Measurements from ENCODE around the gene C4B.
"Not testable (repeated sequence)": the region's sequence is repeated elsewhere in the genome, so short reads cannot be mapped to it uniquely, and the experiment has no call there.

C4B gene

DNA sequence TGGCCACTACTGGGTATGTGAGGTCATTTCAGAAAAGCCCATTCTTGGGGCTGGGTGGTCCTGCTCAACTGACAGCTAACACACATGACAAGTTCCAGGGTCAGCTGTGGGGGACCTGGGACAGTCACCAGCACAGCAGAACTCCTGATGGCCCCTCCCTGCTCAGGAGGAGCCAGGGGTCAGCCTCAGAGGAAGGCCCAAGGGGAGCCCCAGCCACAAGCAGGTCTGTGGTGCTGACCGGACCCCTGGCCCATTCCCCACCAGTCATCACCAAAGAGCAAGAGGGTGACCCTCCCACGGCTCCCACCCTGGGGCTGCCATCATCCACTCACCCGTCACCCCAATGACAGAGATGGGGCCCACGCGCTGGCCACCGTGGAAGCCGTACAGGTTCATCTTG, 41.7 kb downstream of the C4B start:
- DNase-seq = no peak

DNA sequence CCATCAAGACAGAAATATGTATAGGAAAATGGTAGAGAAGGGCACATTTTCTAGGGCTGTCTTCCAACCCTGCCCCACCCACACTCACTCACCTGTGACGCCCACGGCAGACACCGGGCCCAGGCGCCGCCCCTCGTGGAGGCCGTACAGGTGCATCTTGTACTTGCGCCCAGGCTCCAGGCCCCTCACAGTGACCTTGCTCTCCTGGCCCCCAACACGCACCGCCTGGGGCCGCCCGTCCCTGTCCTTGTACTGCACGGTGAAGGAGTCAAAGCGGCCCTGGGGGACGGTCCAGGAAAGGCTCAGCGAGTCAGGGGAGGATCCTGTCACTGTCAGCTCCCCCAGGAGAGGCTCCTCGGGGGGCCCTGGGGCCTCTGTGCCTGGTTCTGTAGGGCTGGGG, 43.4 kb downstream of the C4B start:
- no peak for DNase-seq

DNA sequence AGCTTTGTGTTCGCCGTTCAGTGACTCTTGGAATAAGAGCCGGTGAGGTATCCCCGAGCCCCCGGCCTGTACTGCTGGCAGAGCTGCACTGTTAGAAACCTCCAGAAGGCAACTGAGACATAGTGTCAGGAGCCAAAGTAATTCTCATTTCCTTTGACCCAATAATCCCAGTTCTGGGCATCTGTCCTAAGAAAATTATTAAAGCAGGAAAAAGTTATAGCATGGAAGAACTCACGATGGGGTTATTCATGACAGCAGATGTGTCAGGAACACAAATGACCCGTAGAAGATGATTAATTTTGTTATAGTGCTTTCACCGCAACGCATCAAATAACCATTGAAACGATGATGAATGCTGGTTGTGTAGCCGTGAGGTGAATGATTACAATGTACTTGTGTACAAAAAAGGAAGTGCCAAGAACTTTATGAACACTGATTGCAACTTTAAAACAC, 43.9 kb downstream of the C4B start:
- no peak for DNase-seq

DNA sequence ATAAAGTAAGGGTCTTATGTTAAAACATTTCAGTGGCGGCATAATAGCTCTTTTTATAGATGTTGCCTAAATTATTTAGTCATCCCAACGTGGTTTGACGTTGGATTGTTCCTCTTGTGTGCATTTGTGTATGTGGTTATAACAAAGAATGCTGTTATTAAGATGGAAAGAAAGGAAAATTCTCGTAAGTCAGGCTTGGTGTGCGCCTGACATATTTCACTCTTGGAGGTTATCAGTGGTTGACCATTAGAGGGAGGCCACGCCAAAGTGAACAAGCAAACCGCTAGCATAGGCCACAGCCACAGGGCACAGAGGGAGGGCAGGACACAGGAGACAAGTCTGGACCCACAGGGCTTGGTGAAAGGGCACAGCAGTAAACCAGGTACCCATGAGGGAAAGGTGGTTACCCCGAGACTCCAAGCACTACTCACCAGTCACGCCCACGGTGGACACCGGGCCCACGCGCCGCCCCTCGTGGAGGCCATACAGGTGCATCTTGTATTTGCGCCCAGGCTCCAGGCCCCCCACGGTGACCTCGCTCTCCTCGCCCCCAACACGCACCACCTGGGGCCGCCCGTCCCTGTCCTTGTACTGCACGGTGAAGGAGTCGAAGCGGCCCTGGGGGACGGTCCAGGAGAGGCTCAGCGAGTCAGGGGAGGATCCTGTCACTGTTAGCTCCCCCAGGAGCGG, 46.5 kb downstream of the C4B start:
- no peak for DNase-seq

DNA sequence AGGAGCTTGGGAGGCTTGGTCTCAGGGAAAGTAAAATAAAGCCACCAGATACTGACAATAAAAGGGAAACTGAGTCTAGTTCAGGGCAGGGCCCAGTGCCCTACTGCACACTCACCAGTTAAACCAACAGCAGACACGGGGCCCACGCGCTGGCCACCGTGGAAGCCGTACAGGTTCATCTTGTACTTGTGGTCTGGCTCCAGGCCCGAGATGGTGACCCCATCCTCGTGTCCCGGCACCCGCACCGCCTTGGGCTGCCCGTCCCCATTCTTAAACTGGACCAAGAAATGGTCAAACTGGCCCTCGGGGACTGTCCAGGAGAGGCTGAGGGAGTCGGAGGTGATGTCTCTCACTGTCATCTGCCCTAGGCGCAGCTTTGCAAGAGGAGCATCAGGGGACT, 50.1 kb downstream of the C4B start:
- DNase-seq = no peak

DNA sequence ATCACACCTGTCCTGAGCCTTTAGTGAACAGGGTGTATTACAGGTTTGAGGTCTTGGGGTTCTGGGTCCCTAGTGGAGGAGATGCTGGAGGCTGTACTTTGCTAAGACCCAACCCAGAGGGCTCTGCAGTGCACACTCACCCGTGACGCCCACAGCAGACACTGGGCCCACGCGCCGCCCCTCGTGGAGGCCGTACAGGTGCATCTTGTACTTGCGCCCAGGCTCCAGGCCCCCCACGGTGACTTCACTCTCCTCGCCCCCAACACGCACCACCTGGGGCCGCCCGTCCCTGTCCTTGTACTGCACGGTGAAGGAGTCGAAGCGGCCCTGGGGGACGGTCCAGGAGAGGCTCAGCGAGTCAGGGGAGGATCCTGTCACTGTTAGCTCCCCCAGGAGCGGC, 52.9 kb downstream of the C4B start:
- not testable (repeated sequence) for DNase-seq

DNA sequence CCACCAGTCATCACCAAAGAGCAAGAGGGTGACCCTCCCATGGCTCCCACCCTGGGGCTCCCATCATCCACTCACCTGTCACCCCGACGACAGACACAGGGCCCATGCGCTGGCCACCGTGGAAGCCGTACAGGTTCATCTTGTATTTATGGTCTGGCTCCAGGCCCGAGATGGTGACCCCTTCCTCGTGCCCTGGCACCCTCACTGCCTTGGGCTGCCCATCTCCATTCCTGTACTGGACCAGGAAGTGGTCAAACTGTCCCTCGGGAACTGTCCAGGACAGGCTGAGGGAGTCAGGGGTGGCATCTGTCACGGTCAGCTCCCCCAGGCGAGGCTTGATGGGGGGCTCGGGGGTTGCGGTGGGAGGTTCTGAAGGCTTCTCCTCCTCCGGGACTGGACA, 53.7 kb downstream of the C4B start:
- not testable (repeated sequence) for DNase-seq

DNA sequence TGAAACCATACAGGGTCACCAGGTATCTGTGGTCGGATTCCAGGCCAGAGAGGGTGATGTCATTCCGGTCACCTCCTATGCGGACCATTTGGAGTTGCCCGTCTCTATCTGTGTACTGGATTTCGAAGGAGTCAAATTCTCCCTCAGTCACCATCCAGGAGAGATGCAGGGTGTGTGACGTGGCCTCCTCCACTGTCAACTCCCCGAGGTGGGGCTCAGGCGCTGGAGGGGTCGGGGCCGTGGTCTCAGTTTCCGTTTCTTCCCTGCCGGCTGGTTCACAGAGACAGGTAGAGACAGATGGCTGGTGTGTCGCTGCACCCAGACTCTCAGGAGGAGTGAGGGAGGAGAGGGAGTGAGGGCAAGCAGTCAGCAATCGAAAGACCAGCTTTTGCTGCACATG, 54.3 kb downstream of the C4B start:
- DNase-seq = no peak

DNA sequence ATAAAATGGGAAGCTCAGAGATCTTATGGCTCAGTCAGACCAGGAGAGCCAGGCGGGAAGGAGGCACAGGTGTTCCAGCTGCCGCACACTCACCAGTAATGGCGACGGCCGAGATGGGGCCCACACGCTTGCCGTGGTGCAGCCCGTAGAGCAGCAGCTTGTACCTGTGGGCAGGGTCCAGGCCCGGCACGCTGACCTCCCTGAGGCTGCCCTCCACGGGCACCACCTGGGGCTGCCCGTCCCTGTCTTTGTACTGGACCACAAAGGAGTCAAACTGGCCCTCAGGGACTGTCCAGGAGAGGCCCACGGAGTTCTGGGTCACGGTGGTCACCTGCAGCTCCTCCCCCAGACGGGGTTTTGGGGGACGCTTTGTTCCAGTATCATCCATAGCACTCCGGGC, 54.9 kb downstream of the C4B start:
- DNase-seq = no peak

DNA sequence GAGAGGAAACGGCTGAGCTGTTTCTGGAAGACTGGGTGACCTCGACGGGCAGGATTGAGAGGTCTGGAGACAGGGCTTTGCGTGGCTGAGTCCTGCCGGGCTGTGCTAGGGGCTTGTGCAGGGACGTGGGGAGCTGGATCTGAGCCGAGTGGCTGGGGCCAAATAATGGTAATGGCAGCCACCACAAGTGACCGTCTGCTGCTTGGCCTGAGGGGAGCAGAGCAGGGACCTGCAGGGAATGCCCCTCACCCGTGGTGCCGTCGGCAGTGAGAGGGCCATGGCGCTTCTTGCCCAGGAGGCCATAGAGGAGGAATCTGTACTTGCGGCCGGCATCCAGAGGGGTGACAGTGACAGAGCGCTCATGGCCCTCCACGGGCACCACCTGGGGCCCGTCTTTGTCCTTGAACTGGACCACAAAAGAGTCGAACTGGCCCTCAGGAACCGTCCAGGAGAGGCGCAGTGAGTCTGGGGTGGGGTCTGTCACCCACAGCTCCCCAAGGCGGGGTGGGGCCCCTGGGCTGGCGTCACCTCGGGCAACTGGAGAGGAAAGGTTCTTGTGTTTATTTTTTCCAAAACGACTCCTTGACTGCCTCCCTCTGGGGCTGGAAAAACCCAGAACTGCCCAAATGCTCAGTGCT, 55.4 kb downstream of the C4B start:
- no peak for DNase-seq

DNA sequence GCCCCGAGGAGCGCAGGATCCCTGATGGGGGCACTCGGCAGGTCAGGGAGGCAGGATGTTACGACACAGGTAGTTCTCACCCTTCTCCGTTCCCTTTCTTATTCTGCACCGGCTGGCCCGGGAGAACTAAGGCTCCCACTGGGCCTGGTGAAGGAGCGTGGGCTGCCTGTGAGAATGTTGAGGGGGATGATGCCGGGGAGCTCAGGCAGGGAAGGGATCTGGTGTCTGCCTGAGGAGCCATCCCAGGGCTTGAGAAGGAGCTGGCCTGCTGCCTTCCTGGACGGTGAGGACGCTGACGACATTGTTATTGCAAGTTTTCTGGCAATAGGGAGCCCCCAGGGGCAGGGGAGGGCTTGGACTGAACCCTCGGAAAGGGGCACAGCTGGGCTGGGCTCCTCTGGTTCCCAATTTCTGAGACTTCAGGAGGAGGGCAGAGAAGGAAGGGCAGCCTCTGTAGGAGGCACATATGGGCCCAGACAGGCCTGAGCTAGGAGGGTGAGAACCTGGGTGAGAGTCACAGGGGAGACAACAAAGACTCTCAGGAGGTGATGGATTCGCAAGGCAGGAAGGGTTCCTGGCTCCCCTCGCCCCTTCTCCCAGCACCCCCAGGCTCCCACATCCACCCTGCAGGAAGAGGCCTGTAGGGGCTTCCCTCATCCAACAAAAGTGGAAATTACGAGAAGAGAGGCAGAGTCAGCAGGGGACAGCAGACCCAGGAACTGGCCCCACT, 56.4 kb downstream of the C4B start:
- DNase-seq = no peak

DNA sequence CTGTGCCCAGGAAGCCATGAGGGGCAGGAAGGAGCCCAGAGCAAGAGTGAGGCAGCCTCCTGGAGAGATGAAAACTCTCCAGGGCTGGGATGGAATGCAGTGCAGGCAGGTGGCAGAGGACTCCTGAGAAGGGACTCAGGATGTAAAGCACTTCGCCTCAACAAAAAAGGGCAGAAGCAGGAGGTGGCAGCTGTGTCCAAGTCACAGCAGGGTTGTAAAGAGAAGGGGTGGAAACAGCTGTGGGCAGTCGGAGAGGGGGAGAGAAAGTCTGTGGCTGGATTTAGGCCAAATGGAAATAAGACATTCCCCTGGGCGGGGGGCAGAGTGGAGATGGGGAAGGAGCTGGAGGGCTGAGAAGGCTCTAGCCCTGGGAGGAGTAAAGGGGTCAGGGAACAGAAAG, 58.5 kb downstream of the C4B start:
- no peak for DNase-seq

DNA sequence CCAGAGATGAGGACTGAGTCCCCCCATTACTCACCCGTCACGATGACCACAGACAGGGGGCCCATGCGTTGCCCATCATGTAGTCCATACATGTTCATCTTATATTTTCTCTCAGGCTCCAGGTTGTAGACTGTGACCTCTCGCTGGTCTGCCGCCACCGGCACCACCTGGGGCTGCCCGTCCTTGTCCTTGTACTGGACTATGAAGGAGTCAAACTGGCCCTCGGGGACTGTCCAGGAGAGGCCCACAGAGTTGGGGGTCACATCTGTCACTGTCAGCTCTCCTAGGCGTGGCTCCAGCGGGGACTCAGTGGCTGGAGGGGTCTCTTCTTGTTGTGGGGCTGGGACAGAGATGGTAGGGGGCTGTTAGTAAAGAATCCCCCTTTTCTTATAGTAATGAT, 59.0 kb downstream of the C4B start:
- no peak for DNase-seq

DNA sequence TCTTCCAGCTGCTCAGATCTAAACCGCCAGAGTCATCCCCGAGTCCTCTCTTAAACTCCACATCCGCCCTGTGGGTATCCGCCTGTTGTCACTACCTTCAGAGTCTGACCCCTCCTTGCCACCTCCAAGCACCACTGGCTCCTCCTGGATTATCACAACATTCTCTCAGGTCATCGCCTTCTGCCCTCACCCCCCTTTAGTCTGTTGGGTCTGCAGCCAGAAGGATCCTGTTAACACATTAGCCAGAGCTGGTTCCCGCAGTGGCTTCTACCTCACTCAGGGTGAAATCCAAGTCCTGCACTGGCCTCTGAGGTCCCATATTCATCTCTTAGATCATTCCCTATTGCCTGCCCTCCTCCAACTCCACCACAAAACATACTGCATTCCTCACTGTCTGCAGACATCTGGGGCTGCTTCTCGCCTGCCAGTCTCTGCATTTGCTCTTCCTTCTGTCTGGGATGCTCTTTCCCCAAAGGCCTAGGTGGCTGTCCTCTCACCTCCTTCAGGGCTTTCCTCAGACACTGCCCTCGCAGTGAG, 60.5 kb downstream of the C4B start:
- no peak for DNase-seq

DNA sequence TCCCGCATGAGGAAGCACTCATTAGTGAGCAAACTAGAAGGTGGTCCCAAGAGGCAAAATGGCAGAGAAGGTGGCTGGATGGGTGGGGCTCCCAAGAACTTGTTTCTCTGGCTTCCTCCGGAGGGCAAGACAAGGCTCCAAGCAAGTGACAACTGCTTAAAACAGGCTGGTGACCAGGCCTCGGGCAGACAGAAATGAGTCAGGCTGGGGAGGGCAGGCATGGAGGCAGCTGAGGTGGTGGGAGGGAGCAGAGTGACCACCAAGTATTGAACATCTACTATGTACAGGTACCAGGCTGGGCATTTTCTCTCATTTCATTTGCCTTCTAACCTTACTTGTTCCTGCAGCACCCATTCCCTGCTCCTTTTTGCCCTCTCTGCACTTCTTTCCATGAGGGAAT, 61.2 kb downstream of the C4B start:
- no peak for DNase-seq

DNA sequence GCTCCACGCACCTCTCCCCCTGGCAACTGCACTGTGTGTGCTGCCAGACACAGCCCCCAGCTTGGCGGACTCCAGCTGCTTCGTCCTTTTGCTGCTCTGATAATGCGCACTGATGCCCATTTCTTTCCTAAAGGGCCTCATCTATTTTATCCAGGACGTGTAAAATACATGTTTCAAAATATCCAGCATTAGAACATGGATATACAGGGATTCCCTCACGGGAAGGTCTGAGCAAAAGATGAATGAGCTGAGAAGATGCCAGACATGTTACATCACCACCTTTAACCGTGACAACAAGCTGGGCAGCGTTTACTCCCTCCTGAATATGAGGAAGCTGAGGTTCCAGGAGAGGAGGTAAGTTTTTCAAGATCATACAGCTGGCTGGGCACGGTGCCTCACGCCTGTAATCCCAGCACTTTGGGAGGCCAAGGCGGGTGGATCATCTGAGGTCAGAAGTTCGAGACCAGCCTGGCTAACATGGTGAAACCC, 61.8 kb downstream of the C4B start:
- no peak for DNase-seq

DNA sequence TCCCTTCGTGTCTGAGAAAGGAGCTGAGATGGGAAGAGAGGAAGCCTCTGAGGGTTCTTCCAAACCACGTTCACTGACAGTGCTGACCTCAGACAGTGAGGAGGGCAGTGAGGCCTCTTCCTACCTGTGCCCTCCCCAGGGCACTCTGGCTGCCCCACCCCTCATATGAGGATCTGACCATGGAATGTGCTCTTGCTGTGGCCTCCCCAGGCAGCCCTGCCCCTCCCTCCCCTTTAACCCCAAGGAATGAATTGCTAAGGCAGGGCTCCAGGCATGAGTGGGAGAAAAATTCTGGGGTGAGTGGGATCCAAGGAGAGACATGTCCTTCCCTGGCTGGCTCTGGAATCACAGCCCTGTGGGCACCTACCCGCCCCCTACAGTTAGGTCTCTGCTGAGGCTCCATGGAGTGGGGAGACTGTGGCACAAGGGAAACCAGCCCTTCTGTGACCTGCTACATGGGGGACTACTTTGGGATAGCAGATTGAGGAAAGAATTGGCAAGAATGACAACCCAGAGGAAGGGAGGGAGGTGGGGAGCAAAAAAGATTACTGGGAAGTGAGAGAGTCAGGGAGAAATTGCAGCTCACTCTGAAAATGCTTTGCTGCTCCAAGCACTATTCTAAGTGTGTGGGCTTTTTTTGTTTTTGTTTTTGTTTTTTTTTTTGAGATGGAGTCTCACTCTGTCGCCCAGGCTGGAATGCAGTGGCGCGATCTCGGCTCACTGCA, 65.1 kb downstream of the C4B start:
- DNase-seq = no peak

DNA sequence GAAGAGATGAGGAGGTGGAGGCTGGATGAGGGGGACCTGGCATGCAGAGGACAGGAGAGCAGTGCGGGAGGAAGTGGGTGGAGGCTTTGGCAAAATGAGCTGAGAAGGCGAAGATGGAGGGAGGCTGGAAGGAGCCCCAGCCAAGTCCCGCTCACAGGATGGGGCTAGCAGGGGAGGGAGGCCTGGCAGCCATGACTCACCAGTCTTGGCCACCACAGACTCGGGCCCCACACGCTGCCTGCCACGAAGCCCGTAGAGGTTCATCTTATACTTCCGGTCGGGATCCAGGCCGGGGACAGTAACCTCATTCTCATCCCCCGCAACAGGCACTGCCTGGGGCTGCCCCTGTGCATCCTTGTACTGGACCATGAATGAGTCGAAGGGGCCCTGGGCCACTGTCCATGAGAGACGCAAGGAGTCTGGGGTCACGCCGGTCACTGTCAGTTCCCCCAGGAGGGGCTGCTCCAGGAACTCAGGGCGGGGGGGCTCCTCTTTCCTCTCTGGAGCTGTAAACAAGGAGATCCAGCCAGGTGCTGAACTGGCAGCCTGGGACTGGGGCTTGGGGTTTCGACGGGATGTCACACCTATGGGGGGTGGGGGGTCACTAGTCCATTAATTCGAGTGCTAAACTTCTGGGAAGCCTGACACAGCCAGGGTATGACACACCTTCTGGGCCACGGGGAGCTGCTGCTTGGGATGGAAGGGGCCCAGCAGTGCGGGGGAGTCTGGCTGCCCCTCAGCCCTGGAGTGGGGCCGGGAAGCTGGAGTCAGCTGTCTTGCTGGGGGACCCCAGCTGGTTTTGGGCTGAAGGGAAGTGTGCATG, 66.8 kb downstream of the C4B start:
- no peak for DNase-seq

DNA sequence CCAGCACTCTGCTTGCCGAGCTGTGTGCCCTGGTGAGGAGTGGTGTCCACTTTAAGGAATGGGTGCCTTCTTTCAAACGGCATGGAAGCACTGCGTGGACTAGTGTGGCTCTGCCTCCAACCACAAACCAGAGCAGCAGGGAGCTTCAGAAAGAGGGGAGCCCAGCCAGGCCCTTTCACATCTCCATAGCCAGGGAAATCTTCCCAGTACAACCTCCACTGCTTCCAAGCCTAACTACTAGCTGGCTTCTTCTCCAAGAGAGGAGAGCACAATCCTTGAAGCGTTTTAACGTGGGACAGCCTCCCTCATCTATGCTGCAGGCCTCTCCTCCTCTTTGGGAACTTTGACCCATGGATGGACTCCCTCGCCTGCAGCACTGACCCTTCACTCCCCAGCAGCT, 67.9 kb downstream of the C4B start:
- no peak for DNase-seq

DNA sequence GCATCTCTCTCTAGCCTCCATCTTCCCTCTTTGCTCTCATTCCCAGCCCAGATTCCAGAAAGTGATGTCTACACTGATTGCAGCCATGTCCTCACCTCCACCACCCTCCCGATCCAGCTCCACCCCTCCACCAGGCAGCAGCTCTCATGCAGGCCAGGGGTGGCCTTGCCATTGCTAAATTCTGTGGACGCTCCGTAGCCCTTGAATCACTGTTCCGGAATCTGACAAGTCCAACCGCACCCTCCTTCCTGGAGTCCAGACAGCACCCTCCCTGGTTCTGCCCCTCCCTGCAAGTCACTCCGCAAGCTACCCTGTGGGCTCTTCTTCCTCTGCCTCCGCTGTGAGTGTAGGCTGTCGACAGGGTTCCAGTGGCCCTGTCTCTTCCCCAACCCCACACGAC, 68.3 kb downstream of the C4B start:
- DNase-seq = no peak

DNA sequence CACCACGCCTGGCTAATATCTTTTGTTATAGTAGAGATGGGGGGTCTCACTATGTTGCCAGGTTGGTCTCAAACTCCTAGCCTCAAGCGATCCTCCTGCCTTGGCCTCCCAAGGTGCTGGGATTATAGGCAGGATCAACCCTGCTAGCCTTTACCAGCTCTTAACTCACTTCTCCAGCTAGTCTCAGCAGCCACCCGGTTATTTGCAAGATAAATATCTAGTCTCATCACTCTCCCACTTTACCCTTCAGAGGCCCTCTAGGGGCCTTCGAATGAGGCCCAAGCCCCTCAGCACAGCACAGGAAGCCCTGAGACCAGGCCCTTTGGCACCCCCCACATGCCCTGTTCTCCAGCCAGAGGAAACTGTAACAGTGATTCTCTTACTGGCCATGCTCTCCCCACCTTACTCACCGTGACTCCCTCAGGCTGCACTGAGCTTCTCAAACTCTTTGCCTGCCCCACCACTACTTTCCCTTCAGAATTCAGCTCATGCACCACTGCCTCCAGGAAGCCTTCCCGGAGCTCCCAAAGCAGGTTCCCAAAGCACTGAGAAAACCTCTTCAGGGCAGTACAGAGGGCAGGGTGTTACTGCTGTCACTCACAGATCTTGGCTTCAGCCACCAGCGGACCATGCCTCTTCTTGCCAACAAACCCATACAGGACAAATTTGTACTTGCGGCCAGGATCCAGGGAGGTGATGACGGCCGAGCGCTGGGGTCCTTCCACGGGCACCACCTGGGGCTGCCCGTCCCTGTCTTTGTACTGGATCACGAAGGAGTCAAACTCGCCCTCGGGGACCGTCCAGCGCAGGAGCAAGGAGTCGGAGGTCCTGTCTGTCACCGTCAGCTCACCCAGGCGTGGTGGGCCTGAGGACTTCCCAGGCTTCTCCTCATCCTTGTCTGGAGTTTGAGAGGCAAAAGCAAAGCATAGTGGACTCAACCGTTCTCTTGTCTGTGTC, 69.5 kb downstream of the C4B start:
- no peak for DNase-seq

Data from inflammatory macrophage treated with lipopolysaccharide for 4 hours (primary cell).